ENCODE measurements around the gene LPCAT1. TPM values are rescaled to one million over a fixed set of nuclear protein-coding genes. Genes with fewer than 3 reads are reported as not detected.
"Not testable (repeated sequence)": the region's sequence is repeated elsewhere in the genome, so short reads cannot be mapped to it uniquely, and the experiment has no call there.

The LPCAT1 gene
- total RNA-seq, 1 experiment from 2014 or later = 47.5 TPM

DNA sequence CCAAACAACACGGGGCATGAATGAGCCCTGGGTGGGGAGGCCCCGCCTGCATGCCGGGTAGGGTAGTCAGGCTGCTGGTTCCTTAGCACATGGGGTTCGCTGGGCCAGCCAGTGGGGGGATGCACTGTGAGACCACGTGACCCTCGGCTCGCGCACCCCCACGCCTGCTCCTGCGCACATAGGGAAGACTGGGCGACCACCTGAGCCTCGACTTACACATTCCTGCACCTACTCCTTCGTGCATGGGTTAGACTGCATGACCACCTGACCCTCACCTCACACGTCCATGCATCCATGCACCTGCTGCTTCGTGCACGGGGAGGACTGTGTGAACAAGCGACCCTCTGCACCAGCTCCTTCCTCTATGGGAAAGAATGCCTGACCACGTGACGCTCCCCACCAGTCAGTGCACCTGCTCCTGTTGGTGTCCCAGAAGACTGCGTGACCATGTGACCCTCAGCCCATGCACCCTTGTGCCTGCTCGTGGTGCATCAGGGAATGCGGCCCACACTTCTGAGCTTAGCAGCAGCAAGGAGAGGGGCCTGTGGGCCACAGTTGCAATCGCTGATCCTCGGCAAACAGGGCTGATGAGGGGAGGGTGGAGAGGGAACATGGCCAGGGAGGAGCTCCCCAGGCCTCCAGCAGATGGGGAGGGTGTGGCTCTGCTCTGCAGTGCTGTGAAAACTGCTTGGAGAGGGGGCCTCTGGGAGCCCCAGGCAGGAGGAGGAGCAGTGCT lies 18.1 kb downstream of the LPCAT1 start:
- in situ Hi-C loops (cut with HindIII; ENCODE audit: low pct_unique_long_range_greater_than_20kb, low sequenced_read_pairs) = no loop called here
- no peak for DNase-seq (ENCODE audit: low read depth, low spot score)

DNA sequence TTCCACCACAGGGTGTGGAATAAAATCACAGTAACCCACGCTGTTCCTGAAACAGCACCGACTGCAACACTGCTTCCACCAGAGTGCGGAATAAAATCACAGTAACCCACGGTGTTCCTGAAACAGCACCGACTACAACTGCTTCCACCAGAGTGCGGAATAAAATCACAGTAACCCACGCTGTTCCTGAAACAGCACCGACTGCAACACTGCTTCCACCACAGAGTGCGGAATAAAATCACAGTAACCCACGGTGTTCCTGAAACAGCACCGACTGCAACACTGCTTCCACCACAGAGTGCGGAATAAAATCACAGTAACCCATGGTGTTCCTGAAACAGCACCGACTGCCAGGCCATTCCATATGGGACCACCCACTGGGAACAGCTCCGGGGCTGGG lies 18.7 kb downstream of the LPCAT1 start:
- in situ Hi-C loops (cut with HindIII; ENCODE audit: low pct_unique_long_range_greater_than_20kb, low sequenced_read_pairs); DNase-seq (ENCODE audit: low read depth, low spot score): not testable (repeated sequence)

DNA sequence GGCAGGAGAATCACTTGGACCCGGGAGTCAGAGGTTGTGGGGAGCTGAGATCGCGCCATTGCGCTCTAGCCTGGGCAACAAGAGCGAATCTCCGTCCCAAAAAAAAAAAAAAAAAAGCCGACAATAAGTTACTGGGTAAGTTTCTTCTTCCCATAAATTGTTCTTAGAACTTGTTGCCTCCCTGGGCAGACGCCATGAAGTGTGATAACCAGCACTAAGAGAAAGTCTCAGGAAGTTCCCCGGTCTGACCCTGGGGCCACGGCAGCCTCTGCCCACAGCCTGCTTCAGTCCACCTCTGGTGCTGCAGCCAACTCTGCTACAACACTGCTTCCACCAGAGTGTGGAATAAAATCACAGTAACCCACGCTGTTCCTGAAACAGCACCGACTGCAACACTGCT lies 19.1 kb downstream of the LPCAT1 start:
- no peak for DNase-seq (ENCODE audit: low read depth, low spot score)
- in situ Hi-C loops (cut with HindIII; ENCODE audit: low pct_unique_long_range_greater_than_20kb, low sequenced_read_pairs) = no loop called here

DNA sequence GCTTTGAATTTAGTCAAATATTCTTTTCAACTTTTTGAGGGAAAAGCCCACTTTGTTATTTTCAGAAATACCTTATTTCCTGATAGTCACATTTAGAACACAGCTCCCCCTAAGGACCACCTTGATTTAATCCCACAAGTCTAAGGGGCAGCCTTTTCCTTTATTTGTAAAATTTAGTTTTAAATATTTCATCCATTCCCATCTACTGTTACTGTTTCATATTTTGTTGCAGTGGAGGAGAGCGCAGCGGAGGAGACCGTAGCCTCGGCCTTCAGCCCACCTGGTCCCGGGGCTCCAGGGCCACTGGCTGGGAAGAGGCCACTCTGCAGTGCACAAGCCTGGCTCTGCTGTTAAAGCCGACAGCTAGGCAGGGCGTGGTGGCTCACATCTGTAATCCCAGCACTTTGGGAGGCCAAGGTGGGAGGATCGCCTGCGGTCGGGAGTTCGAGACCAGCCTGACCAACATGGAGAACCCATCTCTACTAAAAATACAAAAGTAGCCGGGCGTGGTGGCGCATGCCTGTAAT lies 19.6 kb downstream of the LPCAT1 start:
- no peak for DNase-seq (ENCODE audit: low read depth, low spot score)
- in situ Hi-C loops (cut with HindIII; ENCODE audit: low pct_unique_long_range_greater_than_20kb, low sequenced_read_pairs) = no loop called here

DNA sequence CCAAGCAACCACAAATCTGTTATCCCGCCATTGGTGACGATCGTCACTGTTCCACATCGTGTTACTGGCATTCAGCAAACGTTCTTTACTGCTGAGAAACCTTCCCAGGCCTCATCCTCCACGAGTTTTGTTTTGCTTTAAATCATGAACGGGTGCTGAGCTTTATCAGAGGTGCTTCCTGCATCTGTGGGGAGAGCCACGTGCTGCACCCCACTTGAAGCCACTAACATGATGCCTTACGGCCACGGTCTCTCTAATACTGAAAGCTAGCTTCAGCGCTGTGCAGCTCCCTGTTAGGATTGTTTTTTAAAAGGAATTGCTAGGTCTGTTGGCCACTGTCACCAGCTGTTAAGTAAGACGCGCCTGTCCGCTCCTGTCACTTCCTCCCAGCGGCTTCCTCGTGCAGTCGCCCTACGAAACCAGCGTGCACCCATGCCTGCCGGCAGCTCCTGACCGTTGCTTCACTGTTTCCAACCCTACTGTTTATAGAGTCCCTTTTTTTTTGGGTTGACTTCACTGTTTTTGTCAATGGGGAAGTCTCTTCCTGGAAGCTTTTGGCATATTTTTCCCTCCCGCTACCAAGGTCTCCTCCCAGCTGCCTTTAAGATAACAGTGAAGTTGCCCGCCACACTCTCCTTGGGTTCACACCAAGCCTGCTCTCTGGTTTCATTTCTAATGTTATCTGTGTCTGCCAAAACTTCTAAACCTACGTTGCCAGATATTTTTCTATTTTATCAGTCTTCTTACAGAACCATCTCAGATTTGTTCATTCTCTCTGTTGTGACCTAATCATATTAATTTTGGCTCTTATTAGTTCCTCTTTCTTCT lies 20.3 kb downstream of the LPCAT1 start:
- in situ Hi-C loops (cut with HindIII; ENCODE audit: low pct_unique_long_range_greater_than_20kb, low sequenced_read_pairs) = no loop called here
- DNase-seq (ENCODE audit: low read depth, low spot score) = no peak

DNA sequence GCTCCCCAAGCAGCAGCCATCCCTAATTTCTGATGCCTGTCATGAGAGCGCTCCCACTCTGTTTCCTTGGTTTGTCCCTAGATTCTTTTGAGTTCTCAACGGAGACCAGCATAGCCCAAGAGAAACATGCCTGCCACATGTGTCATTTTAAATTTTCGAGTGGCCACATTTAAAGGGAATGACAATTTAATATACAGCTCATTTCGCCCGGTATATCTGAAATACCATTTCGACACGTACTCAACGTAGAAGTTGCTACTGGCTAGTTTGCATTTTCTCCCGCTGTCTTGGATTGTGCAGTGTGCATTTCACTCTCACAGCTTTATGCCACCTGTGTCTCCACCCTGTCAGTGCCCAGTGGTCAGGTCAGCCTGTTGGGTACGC lies 21.0 kb downstream of the LPCAT1 start:
- no peak for DNase-seq (ENCODE audit: low read depth, low spot score)
- in situ Hi-C loops (cut with HindIII; ENCODE audit: low pct_unique_long_range_greater_than_20kb, low sequenced_read_pairs) = no loop called here

DNA sequence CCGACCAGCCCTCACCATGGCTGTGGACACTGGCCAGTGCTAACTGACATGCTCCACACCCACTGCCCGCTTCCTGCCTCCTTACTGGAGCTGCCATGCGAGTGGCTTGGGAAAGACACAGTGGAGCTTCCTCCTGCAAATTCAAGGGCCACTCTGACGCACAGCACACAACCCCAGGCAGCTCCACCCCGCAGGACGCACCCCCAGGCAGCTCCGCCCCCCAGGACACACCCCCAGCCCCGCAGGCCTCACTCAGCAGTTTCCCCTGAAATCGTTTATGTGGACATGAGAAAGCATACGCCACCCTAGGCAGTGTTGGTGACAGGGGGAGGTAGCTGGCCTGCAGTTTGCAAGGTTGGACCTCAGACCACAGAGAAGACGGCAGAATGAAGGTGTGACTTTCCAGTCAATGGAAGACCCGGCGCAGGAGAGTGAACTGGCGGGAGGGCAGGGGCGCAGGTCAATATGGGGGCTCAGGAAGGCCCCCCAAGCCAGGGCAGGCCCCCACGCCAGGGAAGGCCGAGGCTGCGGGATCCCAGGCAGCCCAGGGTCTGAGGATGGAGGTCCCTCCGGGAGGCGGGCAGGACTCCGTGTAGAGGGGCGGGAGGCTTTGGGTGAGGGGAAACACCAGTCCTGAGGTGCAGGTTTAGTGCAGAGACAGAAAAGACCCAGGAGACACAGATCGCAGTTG lies 21.6 kb downstream of the LPCAT1 start:
- no peak for DNase-seq (ENCODE audit: low read depth, low spot score)
- in situ Hi-C loops (cut with HindIII; ENCODE audit: low pct_unique_long_range_greater_than_20kb, low sequenced_read_pairs) = no loop called here

DNA sequence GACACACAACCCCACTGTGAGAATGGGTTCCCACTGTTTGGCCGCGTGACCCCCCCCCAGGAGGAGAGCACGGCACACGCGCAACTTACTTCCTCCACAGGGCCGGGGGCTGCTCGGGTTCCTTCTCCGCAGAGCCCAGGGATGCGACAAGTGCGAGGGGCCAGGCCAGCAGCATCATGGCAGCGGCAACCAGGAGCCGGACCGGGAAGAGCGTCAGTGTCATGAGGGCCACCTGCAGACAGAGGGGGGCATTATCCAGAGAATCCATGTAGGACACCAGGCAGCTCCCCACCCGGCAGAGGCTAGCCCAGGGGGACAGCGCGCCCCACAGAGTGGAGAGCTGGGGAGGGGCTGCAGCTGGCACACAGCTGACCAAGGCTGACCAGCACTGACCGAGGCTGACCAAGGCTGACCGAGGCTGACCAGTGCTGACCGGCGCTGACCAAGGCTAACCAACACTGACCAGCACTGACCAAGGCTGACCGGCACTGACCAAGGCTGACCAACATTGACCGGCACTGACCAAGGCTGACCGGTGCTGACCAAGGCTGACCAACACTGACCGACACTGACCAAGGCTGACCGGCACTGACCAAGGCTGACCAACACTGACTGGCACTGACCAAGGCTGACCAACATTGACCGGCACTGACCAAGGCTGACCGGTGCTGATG lies 22.3 kb downstream of the LPCAT1 start:
- no peak for DNase-seq (ENCODE audit: low read depth, low spot score)
- in situ Hi-C loops (cut with HindIII; ENCODE audit: low pct_unique_long_range_greater_than_20kb, low sequenced_read_pairs) = no loop called here

DNA sequence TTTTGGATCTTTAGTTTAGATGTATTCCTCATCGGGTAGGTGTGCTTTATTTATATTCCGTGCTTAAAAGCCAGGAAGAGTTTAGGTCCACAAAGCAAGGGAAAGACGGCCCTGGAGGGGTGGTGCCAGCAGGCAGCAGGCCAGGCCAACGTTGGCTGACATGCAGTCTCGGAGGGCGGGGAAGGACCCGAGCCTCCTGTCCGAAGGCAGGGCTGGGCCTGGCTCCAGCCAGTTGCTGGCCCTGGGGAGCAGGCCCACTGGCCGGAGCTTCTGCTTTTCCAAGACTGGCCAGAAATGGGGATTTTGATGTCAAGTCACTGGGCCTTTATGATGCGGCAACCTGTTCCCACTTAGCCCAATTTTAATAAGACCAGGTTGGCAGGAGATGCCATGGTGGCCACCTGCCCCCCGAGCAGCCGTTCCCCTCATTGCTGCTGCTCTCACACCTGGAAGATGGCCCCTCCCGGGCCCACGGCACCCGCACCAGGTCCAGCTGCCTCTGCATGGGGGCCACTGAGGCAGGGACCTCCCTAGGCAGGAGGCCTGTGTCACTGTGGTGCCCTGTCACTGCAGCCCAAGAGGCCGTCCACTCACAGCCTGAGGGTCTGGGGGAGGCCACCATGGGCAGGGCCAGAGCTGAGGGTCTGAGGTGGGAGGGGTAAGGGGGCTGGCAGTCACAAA lies 23.2 kb downstream of the LPCAT1 start:
- DNase-seq (ENCODE audit: low read depth, low spot score) = no peak
- in situ Hi-C loops (cut with HindIII; ENCODE audit: low pct_unique_long_range_greater_than_20kb, low sequenced_read_pairs) = no loop called here

DNA sequence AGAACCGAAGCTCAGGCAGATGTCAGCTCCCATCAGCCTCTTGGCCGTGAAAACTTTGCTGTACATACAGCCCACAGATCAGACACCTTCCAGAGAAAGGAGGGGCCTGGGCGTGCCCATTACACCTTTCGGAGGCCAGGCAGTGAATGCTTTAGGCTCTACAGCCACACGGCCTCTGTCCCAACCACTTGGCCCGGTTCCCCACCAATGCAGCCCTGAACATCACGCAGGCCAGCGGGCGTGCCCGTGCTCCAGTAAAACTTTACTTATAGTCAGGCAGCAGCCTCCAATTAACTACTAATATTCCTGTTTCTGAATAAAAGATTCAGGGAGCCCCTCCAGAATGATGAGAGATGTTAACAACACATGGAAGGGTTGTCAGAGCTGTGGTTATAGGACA lies 23.9 kb downstream of the LPCAT1 start:
- in situ Hi-C loops (cut with HindIII; ENCODE audit: low pct_unique_long_range_greater_than_20kb, low sequenced_read_pairs) = no loop called here
- DNase-seq (ENCODE audit: low read depth, low spot score) = no peak

DNA sequence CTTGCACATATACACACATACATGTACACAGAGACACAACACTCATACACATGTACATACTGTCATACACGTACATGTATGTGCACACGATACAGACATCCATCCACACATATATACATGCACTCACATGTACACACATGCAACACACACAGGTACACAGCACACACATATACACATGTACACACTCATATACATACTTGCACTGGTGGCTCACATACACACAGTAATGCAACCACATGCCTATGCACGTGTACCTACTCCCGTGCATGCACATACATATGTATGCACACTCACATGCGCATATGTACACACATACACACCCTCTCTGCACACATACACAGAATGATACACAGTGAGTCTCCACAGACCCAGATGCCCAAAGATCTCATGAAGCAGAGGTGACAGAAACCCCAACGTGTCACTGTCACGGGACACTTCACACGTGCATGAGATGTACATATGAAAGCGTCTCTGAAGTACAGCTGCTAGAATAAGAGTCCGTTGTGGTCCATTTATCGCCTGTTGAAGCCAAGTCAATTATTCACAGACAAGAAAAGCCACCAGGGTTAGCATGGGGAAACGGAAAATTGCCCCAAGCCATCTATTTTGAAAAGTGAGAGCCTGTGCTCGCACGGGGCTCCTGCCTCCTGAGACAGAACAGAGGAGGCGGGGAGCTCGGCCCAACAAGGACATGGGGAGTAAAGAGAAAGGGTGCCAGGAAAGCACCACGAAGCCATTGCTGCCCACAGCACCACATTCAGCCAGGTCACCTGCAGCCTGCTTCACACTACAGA lies 24.9 kb downstream of the LPCAT1 start:
- no peak for DNase-seq (ENCODE audit: low read depth, low spot score)
- in situ Hi-C loops (cut with HindIII; ENCODE audit: low pct_unique_long_range_greater_than_20kb, low sequenced_read_pairs) = no loop called here

DNA sequence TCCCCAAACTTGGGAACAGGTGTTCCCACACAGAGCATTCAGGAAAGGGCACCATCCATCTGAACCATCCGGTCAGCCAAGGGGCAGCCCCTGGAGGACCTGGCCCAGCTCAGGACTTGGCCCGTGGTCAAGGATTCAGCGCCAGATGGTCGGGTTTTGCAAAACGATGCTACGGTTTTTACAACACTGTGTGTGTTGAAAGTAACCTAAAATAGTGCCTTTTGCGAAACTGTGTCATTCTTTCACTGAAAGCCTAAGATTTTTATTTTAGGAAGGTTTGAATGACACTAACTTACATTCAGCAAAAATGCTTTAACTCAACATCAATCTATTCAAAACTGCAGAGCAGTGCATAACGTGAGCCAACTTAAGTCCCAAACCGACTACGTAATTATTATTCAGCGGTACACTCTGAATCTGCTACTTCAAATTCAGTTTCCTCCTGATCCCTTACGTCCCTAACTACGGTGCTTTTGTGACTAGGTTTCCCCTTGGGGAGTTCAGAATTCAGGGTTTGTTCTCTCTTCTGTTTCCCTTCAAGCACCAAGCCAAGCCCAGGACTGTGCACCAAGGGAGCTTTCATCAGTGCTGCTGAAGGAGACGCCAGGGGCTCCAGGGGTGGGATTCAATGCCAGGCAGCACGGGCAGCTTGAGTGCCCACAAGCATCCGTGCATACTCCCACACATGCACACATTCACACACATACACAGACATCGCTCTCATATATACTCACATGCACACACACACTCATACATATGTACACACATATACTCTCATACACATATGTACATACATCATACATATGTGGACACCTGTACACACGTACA lies 25.8 kb downstream of the LPCAT1 start:
- no peak for DNase-seq (ENCODE audit: low read depth, low spot score)
- in situ Hi-C loops (cut with HindIII; ENCODE audit: low pct_unique_long_range_greater_than_20kb, low sequenced_read_pairs) = no loop called here

DNA sequence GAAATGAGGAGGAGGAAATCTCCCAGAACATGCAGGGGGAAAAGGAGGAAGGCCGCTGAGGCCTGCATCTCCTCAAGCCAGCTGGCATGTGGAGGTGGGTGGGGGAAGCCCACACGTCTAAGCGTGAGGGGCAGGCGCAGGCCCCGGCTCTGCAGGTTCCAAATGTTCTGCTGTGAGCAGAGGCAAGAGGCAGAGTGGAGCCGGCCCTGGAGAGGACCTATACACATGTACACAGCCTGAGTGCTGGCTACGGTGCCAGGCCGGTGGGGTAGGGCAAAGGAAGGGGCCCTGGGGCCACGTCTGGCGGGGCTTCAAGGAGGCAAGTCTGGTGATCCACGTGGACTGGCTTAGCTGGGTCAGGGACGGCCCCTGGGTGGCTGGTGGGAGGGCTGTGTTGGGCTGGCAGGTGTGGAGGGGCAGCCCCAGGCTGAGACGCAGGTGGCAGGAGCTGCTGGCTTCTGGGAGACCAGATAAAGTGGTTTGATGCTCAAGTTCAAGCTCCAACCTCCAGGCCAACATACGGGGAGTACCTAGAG lies 26.4 kb downstream of the LPCAT1 start:
- in situ Hi-C loops (cut with HindIII; ENCODE audit: low pct_unique_long_range_greater_than_20kb, low sequenced_read_pairs) = no loop called here
- DNase-seq (ENCODE audit: low read depth, low spot score) = no peak

DNA sequence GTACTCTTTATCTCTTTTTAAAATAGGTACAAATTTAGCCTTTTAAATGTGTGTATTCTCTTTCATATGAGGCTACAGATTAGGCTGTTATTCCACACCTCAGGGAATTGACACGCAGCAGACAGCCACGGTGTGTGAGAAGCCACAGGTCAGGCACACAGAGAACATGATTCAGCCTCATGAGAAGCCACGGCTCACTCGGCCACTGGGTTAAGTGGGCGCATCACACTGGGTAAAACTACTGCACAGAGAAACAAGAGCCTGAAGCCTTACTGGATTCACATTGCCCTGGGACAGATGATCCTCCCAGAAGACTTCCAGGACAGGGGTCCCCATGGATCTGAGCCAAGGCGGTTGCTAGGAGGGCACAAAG lies 28.2 kb downstream of the LPCAT1 start:
- no peak for DNase-seq (ENCODE audit: low read depth, low spot score)
- in situ Hi-C loops (cut with HindIII; ENCODE audit: low pct_unique_long_range_greater_than_20kb, low sequenced_read_pairs) = no loop called here

DNA sequence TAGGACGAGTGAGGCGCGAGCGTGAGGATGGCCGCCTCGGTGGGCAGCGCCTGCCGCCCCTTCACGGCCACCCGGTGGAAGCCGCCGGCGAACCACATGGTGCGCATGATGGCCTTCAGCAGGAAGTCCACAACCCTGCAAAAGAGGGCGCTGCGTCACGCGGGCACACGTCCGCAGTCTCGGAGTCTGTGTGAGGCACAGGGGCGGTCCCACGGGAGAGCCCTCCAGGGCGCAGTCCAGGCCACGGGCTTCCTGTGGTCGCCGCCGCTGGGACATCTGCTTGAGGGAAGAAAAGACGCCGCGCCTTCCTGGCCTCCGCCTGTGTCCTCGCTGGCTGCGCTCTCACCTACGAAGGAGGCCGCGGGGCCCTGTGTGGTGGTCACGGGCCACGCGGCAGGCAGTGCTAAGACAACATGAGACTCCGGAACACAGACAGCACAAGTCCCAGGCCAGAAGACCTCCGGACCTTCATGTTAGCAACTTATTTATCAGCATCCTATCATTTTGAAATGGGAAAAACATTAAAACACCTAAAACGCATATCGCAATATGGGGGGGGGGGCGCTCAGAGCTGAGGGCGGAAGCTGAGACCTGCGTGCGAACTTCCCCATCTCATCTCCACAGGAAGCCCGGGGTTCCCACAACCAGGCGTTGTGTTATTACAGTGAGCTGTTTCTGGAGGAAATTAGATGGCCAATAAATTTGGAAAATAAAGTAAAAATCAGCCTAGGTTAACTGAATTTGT lies 28.8 kb downstream of the LPCAT1 start:
- no peak for DNase-seq (ENCODE audit: low read depth, low spot score)
- in situ Hi-C loops (cut with HindIII; ENCODE audit: low pct_unique_long_range_greater_than_20kb, low sequenced_read_pairs) = no loop called here
